ENCODE measurements around the gene ADGRL2.

The ADGRL2 gene

GRCh38 chr1:81819613-81820012, 18.9 kb downstream of the ADGRL2 start:
- H3K4me1 ChIP-seq (ENCODE audit: control insufficient read depth in 1 of 2, insufficient read depth in 1 of 2, low read depth in 1 of 2, low read length in 1 of 2) = no peaks in the 10 kb centered on the region
- no peaks in the 10 kb centered on the region for H3K36me3 ChIP-seq
- no peak overlapping the region for H3K4me3 ChIP-seq (ENCODE audit: low read depth in 1 of 2, low read length in 1 of 2)
- H3K9me3 ChIP-seq = no peaks in the 10 kb centered on the region
- peaks cover 3% of the 10 kb centered on the region for H3K27me3 ChIP-seq
- TF ChIP-seq, protein P1, sequence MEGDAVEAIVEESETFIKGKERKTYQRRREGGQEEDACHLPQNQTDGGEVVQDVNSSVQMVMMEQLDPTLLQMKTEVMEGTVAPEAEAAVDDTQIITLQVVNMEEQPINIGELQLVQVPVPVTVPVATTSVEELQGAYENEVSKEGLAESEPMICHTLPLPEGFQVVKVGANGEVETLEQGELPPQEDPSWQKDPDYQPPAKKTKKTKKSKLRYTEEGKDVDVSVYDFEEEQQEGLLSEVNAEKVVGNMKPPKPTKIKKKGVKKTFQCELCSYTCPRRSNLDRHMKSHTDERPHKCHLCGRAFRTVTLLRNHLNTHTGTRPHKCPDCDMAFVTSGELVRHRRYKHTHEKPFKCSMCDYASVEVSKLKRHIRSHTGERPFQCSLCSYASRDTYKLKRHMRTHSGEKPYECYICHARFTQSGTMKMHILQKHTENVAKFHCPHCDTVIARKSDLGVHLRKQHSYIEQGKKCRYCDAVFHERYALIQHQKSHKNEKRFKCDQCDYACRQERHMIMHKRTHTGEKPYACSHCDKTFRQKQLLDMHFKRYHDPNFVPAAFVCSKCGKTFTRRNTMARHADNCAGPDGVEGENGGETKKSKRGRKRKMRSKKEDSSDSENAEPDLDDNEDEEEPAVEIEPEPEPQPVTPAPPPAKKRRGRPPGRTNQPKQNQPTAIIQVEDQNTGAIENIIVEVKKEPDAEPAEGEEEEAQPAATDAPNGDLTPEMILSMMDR (IDR thresholded peaks at IDR 0.05) = no peak
- H3K27ac ChIP-seq = no peak overlapping the region

GRCh38 chr1:81820765-81821164, 20.0 kb downstream of the ADGRL2 start:
- H3K27ac ChIP-seq = no peak overlapping the region
- H3K4me1 ChIP-seq (ENCODE audit: control insufficient read depth in 1 of 2, insufficient read depth in 1 of 2, low read depth in 1 of 2, low read length in 1 of 2) = no peaks in the 10 kb centered on the region
- no peaks in the 10 kb centered on the region for H3K36me3 ChIP-seq
- H3K27me3 ChIP-seq = no peaks in the 10 kb centered on the region
- TF ChIP-seq, protein P1 (IDR thresholded peaks at IDR 0.05) = no peak
- H3K4me3 ChIP-seq (ENCODE audit: low read depth in 1 of 2, low read length in 1 of 2) = no peak overlapping the region
- no peaks in the 10 kb centered on the region for H3K9me3 ChIP-seq

- Histone ChIP-seq H3K27me3 (no peaks in the 10 kb centered on the region), H3K4me1 (ENCODE audit: control insufficient read depth in 1 of 2, insufficient read depth in 1 of 2, low read depth in 1 of 2, low read length in 1 of 2) (no peaks in the 10 kb centered on the region), H3K36me3 (no peaks in the 10 kb centered on the region), H3K9me3 (no peaks in the 10 kb centered on the region), H3K4me3 (ENCODE audit: low read depth in 1 of 2, low read length in 1 of 2) (no peak overlapping the region), H3K27ac (no peak overlapping the region)
- TF ChIP-seq, protein P1 (IDR thresholded peaks at IDR 0.05) = no peak
Measured at GRCh38 chr1:81823082-81823481, 22.3 kb downstream of the ADGRL2 start.

GRCh38 chr1:81824759-81825158, 24.0 kb downstream of the ADGRL2 start:
- H3K9me3 ChIP-seq = no peaks in the 10 kb centered on the region
- no peak overlapping the region for H3K4me3 ChIP-seq (ENCODE audit: low read depth in 1 of 2, low read length in 1 of 2)
- H3K27ac ChIP-seq = no peak overlapping the region
- H3K27me3 ChIP-seq = no peaks in the 10 kb centered on the region
- H3K4me1 ChIP-seq (ENCODE audit: control insufficient read depth in 1 of 2, insufficient read depth in 1 of 2, low read depth in 1 of 2, low read length in 1 of 2) = no peaks in the 10 kb centered on the region
- TF ChIP-seq, protein P1 (IDR thresholded peaks at IDR 0.05) = no peak
- H3K36me3 ChIP-seq = no peaks in the 10 kb centered on the region

GRCh38 chr1:81827942-81828341, 27.2 kb downstream of the ADGRL2 start:
- Histone ChIP-seq H3K36me3 (no peaks in the 10 kb centered on the region), H3K4me1 (ENCODE audit: control insufficient read depth in 1 of 2, insufficient read depth in 1 of 2, low read depth in 1 of 2, low read length in 1 of 2) (no peaks in the 10 kb centered on the region), H3K4me3 (ENCODE audit: low read depth in 1 of 2, low read length in 1 of 2) (no peak overlapping the region), H3K27ac (no peak overlapping the region), H3K27me3 (no peaks in the 10 kb centered on the region), H3K9me3 (no peaks in the 10 kb centered on the region)
- TF ChIP-seq, protein P1 (IDR thresholded peaks at IDR 0.05) = no peak

- no peak overlapping the region for H3K27ac ChIP-seq
- H3K9me3 ChIP-seq = no peaks in the 10 kb centered on the region
- TF ChIP-seq, protein P1 (IDR thresholded peaks at IDR 0.05) = no peak
- no peaks in the 10 kb centered on the region for H3K4me1 ChIP-seq (ENCODE audit: control insufficient read depth in 1 of 2, insufficient read depth in 1 of 2, low read depth in 1 of 2, low read length in 1 of 2)
- no peak overlapping the region for H3K4me3 ChIP-seq (ENCODE audit: low read depth in 1 of 2, low read length in 1 of 2)
- no peaks in the 10 kb centered on the region for H3K36me3 ChIP-seq
- no peaks in the 10 kb centered on the region for H3K27me3 ChIP-seq
Measured at GRCh38 chr1:81832573-81832972, 31.8 kb downstream of the ADGRL2 start.
